Panc1 (cell line): ENCODE results near the gene FGD5. TPM values are rescaled to one million over a fixed set of nuclear protein-coding genes. Genes with fewer than 3 reads are reported as not detected.

Experiments
- ATAC-seq: fragments of 200-7000 bp; cut with Tn5 transposase; 2 replicates; pipeline ENCODE4 v1.9.1; 2020; ENCODE audit warnings: mild to moderate bottlenecking, moderate library complexity
- BruUV-seq: library from RNA; stranded (reverse); fragments of 400-500 nt; replicated peaks from 2 replicates; lab custom pipeline; 2021; lab: Mats Ljungman, UMichigan
- CTCF ChIA-PET: fragments of 300-600 bp; sonication (Branson Sonifier 250); formaldehyde crosslinking; loops from one replicate; lab custom pipeline; 2022; ENCODE audit warnings: antibody characterized with exemption; lab: Charles Lee
- POLR2A ChIA-PET: fragments of 300-600 bp; sonication (Branson Sonifier 250); formaldehyde crosslinking; loops from one replicate; lab custom pipeline; 2022; ENCODE audit warnings: antibody characterized with exemption; lab: Charles Lee
- DNase-seq: peaks from one replicate; pipeline ENCODE4 v3.0.0-alpha.2; 2010; ENCODE audit warnings: low read depth, low spot score
- H3K27ac ChIP-seq: 2 replicates; pipeline ENCODE4 v1.5.1; 2011; ENCODE audit warnings: mild to moderate bottlenecking, low read length, inconsistent platforms
- H3K27me3 ChIP-seq: fragments of 200-500 bp; sonication (Bioruptor generic); 2 replicates; pipeline ENCODE4 v1.6.0; 2014; ENCODE audit warnings: low read length, inconsistent platforms; ENCODE audit not compliant: control insufficient read depth, insufficient read depth
- H3K36me3 ChIP-seq: fragments of 200-500 bp; sonication (Bioruptor generic); 2 replicates; pipeline ENCODE4 v1.5.1; 2014; ENCODE audit warnings: inconsistent platforms, mild to moderate bottlenecking, low read length, moderate library complexity; ENCODE audit not compliant: control insufficient read depth, insufficient read depth
- H3K4me1 ChIP-seq: 2 replicates; pipeline ENCODE4 v1.5.1; 2011; ENCODE audit warnings: inconsistent platforms, mild to moderate bottlenecking, low read length, moderate library complexity; ENCODE audit not compliant: control insufficient read depth, insufficient read depth
- H3K4me3 ChIP-seq, 2 experiments: 2 replicates each; pipeline ENCODE4 v1.5.1; 2011 to 2012; ENCODE audit warnings: low read depth in 2 of 2, low read length in 2 of 2, mild to moderate bottlenecking in 2 of 2, inconsistent platforms in 1 of 2, moderate library complexity in 1 of 2
- H3K9me3 ChIP-seq: fragments of 200-500 bp; sonication (Bioruptor generic); 2 replicates; pipeline ENCODE4 v1.5.1; 2014; ENCODE audit warnings: low read depth, mild to moderate bottlenecking, inconsistent platforms, low read length, moderate library complexity; ENCODE audit not compliant: control insufficient read depth, insufficient read depth
- CTCF ChIP-seq: fragments of 450-650 bp; IDR thresholded peaks from 2 replicates; pipeline ENCODE4 v1.5.1; 2017; ENCODE audit warnings: mild to moderate bottlenecking
- POLR2AphosphoS5 ChIP-seq: IDR thresholded peaks from 2 replicates; pipeline ENCODE4 v1.6.1; 2012; ENCODE audit warnings: mild to moderate bottlenecking, low read depth, low read length, moderate library complexity
- REST ChIP-seq, 2 experiments: IDR thresholded peaks; 2 replicates each; pipeline ENCODE4 v1.6.1; 2011 to 2012; ENCODE audit warnings: low read depth in 2 of 2, control low read depth in 1 of 2, low read length in 1 of 2, mild to moderate bottlenecking in 1 of 2, moderate library complexity in 1 of 2; ENCODE audit not compliant: insufficient read depth in 1 of 2
- SIN3A ChIP-seq: IDR thresholded peaks from 2 replicates; pipeline ENCODE4 v1.6.1; 2012; ENCODE audit warnings: low read depth, mild to moderate bottlenecking, low read length, moderate library complexity, borderline replicate concordance; ENCODE audit not compliant: insufficient read depth
- TCF7L2 ChIP-seq: IDR thresholded peaks from 2 replicates; pipeline ENCODE4 v1.6.1; 2011; ENCODE audit warnings: mild to moderate bottlenecking, low read depth, low read length, inconsistent platforms
- in situ Hi-C: cut with HindIII; loops from 2 replicates; pipeline ENCODE4 v1.10.0; 2016; ENCODE audit warnings: low sequenced_read_pairs, low pct_unique_long_range_greater_than_20kb
- intact Hi-C: fragments of 100-400 bp; cut with micrococcal nuclease; formaldehyde crosslinking; loops from one replicate; pipeline ENCODE4 v1.10.0; 2022; ENCODE audit not compliant: unreplicated experiment
- total RNA-seq: library from RNA; stranded (reverse); gene quantifications from one replicate; pipeline ENCODE4 v1.2.1, GENCODE V29; 2021; ENCODE audit not compliant: unreplicated experiment

The FGD5 gene
- total RNA-seq, 1 experiment from 2014 or later: 0.77 TPM

GRCh38 chr3:14802381-14802731, 16.4 kb upstream of the FGD5 start:
- POLR2A ChIA-PET: interaction anchor here (0.6 kb wide), 1 partner anchor 9 kb away, joined by 3 read pairs; no protein-coding TSS in a partner anchor
- CTCF ChIA-PET: no interaction called here
- in situ Hi-C loops (no loop called here), intact Hi-C loops (no loop called here)
- TF ChIP-seq TCF7L2 (no peak), SIN3A (no peak), REST (IDR thresholded peaks at IDR 0.05; ENCODE audit: insufficient read depth in 1 of 2, low read depth in 2 of 2, low read length in 1 of 2) (no peak), CTCF (no peak), POLR2AphosphoS5 (no peak)
- BruUV-seq: no TSS peak
- Histone ChIP-seq H3K9me3 (no peaks in the 10 kb centered on the region), H3K27ac (no peak overlapping the region), H3K4me3 (no peak overlapping the region), H3K4me1 (no peaks in the 10 kb centered on the region), H3K36me3 (no peaks in the 10 kb centered on the region), H3K27me3 (peaks cover 2% of the 10 kb centered on the region; the same call in 1 of the 2 replicates)
- DNase-seq (no peak), ATAC-seq (no peak)

- ATAC-seq: peak; percentile 54; the same call in 1 of the 2 replicates
- no peak for DNase-seq
Measured at GRCh38 chr3:14803101-14803980, 15.4 kb upstream of the FGD5 start.

More at GRCh38 chr3:14803101-14803980, 15.4 kb upstream of the FGD5 start:
- intact Hi-C loops (no loop called here), in situ Hi-C loops (no loop called here)
- H3K27ac ChIP-seq: no peak overlapping the region
- CTCF ChIA-PET: no interaction called here
- POLR2A ChIA-PET: no interaction called here
- no peaks in the 10 kb centered on the region for H3K9me3 ChIP-seq
- H3K27me3 ChIP-seq: peaks cover 2% of the 10 kb centered on the region; the same call in 1 of the 2 replicates
- TF ChIP-seq REST (IDR thresholded peaks at IDR 0.05; ENCODE audit: insufficient read depth in 1 of 2, low read depth in 2 of 2, low read length in 1 of 2) (no peak), SIN3A (no peak), TCF7L2 (no peak), POLR2AphosphoS5 (no peak), CTCF (no peak)
- H3K4me3 ChIP-seq: no peak overlapping the region
- H3K36me3 ChIP-seq: no peaks in the 10 kb centered on the region
- BruUV-seq: no TSS peak
- H3K4me1 ChIP-seq: no peaks in the 10 kb centered on the region
